BJ (cell line): ENCODE results near the gene DHX34. TPM values are rescaled to one million over a fixed set of nuclear protein-coding genes. Genes with fewer than 3 reads are reported as not detected.
"Not testable (repeated sequence)": the region's sequence is repeated elsewhere in the genome, so short reads cannot be mapped to it uniquely, and the experiment has no call there.

Experiments used
- CTCF ChIA-PET: fragments of 350-600 bp; formaldehyde crosslinking; extraction: SDS; loops from one replicate; lab custom pipeline; 2021; ENCODE audit warnings: antibody characterized with exemption, inconsistent platforms; lab: Yijun Ruan, JAX
- POLR2A ChIA-PET: fragments of 300-600 bp; sonication (Branson Sonifier 250); formaldehyde crosslinking; extraction: SDS; loops from one replicate; lab custom pipeline; 2021; ENCODE audit warnings: antibody characterized with exemption; lab: Charles Lee
- DNase-seq: peaks from one replicate; pipeline ENCODE4 v3.0.0-alpha.2; 2011; ENCODE audit warnings: low read depth
- H3K27me3 ChIP-seq: 2 replicates; pipeline ENCODE4 v1.6.0; 2011; ENCODE audit warnings: low read length; ENCODE audit not compliant: control insufficient read depth, insufficient read depth
- H3K36me3 ChIP-seq: 2 replicates; pipeline ENCODE4 v1.5.1; 2011; ENCODE audit warnings: low read length; ENCODE audit not compliant: control insufficient read depth, insufficient read depth
- H3K4me3 ChIP-seq: 2 replicates; pipeline ENCODE4 v1.5.1; 2011; ENCODE audit warnings: low read depth, mild to moderate bottlenecking, control low read depth, low read length
- CTCF ChIP-seq: IDR thresholded peaks from 2 replicates; pipeline ENCODE4 v1.5.1; 2011; ENCODE audit warnings: low read depth, mild to moderate bottlenecking, control low read depth, inconsistent platforms, low read length, moderate library complexity; ENCODE audit not compliant: insufficient read depth
- polyA plus RNA-seq: library from polyadenylated mRNA; depleted of rRNA; stranded (reverse); fragments of >200 nt; gene quantifications from 2 replicates; pipeline ENCODE4 v1.2.3, GENCODE V29; 2011

Gene DHX34
- polyA plus RNA-seq, 1 experiment = 6.4 TPM

GRCh38 chr19:47363758-47364531 lies 14.8 kb downstream of the DHX34 start:
- no peak for DNase-seq
- ChIA-PET POLR2A (no interaction called here), CTCF (interaction anchor here (0.8 to 3.4 kb wide), 3 partner anchors 15 to 67 kb away, joined by 3 to 13 read pairs (median 3); partner anchors contain the start of gene DHX34)
- no peaks in the 10 kb centered on the region for H3K27me3 ChIP-seq
- no peak for TF ChIP-seq CTCF
- peaks cover 19% of the 10 kb centered on the region for H3K36me3 ChIP-seq
- H3K4me3 ChIP-seq = no peak overlapping the region

GRCh38 chr19:47365455-47365854 lies 16.3 kb downstream of the DHX34 start:
- POLR2A ChIA-PET, H3K4me3 ChIP-seq, DNase-seq, H3K27me3 ChIP-seq: not testable (repeated sequence)
- CTCF ChIA-PET = interaction anchor here (0.6 to 3.4 kb wide), 3 partner anchors 16 to 50 kb away, joined by 3 to 13 read pairs (median 3); partner anchors contain the start of gene DHX34
- H3K36me3 ChIP-seq = peaks cover 16% of the 10 kb centered on the region

- H3K4me3 ChIP-seq = no peak overlapping the region
- no peaks in the 10 kb centered on the region for H3K27me3 ChIP-seq
- DNase-seq = no peak
- TF ChIP-seq CTCF = no peak
- ChIA-PET CTCF (interaction anchor here (0.9 to 4.3 kb wide), 3 partner anchors 21 to 124 kb away, joined by 3 to 16 read pairs (median 3); partner anchors contain the start of gene DHX34), POLR2A (interaction anchor here (0.5 kb wide), 1 partner anchor 114 kb away, joined by 4 read pairs; the partner anchor contains the start of gene CCDC9)
- H3K36me3 ChIP-seq = peaks cover 30% of the 10 kb centered on the region
Observed at GRCh38 chr19:47370045-47370611, 21.0 kb downstream of the DHX34 start.

GRCh38 chr19:47371261-47371660 lies 22.1 kb downstream of the DHX34 start:
- no peaks in the 10 kb centered on the region for H3K27me3 ChIP-seq
- POLR2A ChIA-PET = no interaction called here
- H3K36me3 ChIP-seq = peaks cover 35% of the 10 kb centered on the region
- no peak for DNase-seq
- no peak overlapping the region for H3K4me3 ChIP-seq
- CTCF ChIA-PET = interaction anchor here (1.4 to 4.3 kb wide), 2 partner anchors 20 to 22 kb away, joined by 3 to 16 read pairs; partner anchors contain the start of gene DHX34
- no peak for TF ChIP-seq CTCF

- Histone ChIP-seq H3K36me3 (peaks cover 46% of the 10 kb centered on the region), H3K27me3 (no peaks in the 10 kb centered on the region), H3K4me3 (no peak overlapping the region)
- ChIA-PET CTCF (no interaction called here), POLR2A (no interaction called here)
- DNase-seq = no peak
- TF ChIP-seq CTCF = no peak
Observed at GRCh38 chr19:47372603-47373002, 23.5 kb downstream of the DHX34 start.
